C4-2B (cell line): ENCODE measurements around the gene ZCWPW1.

ENCODE experiments used
- CTCF ChIP-seq: fragments of 450-650 bp; conservative IDR thresholded peaks from 2 replicates; pipeline ENCODE4 v1.5.1; 2017; ENCODE audit warnings: mild to moderate bottlenecking
- ZFX ChIP-seq: fragments of 450-650 bp; IDR thresholded peaks from 2 replicates; pipeline ENCODE4 v1.6.1; 2017

GRCh38 chr7:100400041-100400440, 28.5 kb downstream of the ZCWPW1 start:
- TF ChIP-seq CTCF (no peak), ZFX (no peak)
